HepG2 (cell line): Measurements from ENCODE around the gene TBC1D22A. TPM values are rescaled to one million over a fixed set of nuclear protein-coding genes. Genes with fewer than 3 reads are reported as not detected.

ENCODE experiments used
- ARNT2 ChIP-seq: sonication (generic); formaldehyde crosslinking; IDR thresholded peaks from 2 replicates; pipeline ENCODE4 v1.8.0; 2022; ENCODE audit warnings: mild to moderate bottlenecking, low read depth, missing genetic modification reagents, moderate library complexity
- CENPBD1 ChIP-seq: sonication (generic); formaldehyde crosslinking; IDR thresholded peaks from 2 replicates; pipeline ENCODE4 v1.8.0; 2022; ENCODE audit warnings: missing genetic modification reagents, low read depth, mild to moderate bottlenecking, borderline replicate concordance
- CENPX ChIP-seq: sonication (generic); formaldehyde crosslinking; IDR thresholded peaks from 2 replicates; pipeline ENCODE4 v1.9.0; 2021; ENCODE audit warnings: mild to moderate bottlenecking, missing genetic modification reagents, moderate library complexity
- ETV6 ChIP-seq: sonication (generic); formaldehyde crosslinking; conservative IDR thresholded peaks from 2 replicates; pipeline ENCODE4 v1.4.0; 2020; ENCODE audit warnings: missing genetic modification reagents
- HNRNPL ChIP-seq: fragments of 200-400 bp; formaldehyde crosslinking; IDR thresholded peaks from 2 replicates; pipeline ENCODE4 v1.6.1; 2017; ENCODE audit warnings: mild to moderate bottlenecking, low read depth, low read length
- MTA1 ChIP-seq: sonication (generic); formaldehyde crosslinking; IDR thresholded peaks from 2 replicates; pipeline ENCODE4 v1.4.0; 2020; ENCODE audit warnings: missing genetic modification reagents, mild to moderate bottlenecking, borderline replicate concordance
- MYPOP ChIP-seq: sonication (generic); formaldehyde crosslinking; IDR thresholded peaks from 2 replicates; pipeline ENCODE4 v1.8.1; 2023; ENCODE audit warnings: mild to moderate bottlenecking, moderate library complexity, missing genetic modification reagents
- NFYC ChIP-seq: IDR thresholded peaks from 2 replicates; pipeline ENCODE4 v1.6.1; 2016; ENCODE audit warnings: missing genetic modification reagents, missing compliant biosample characterization
- PPARG ChIP-seq: conservative IDR thresholded peaks from 2 replicates; pipeline ENCODE4 v1.6.1; 2016; ENCODE audit warnings: missing biosample characterization, missing genetic modification reagents
- RAD51 ChIP-seq: fragments of 450-650 bp; IDR thresholded peaks from 2 replicates; pipeline ENCODE4 v1.6.1; 2016; ENCODE audit warnings: borderline replicate concordance
- U2AF2 ChIP-seq: fragments of 200-400 bp; formaldehyde crosslinking; IDR thresholded peaks from 2 replicates; pipeline ENCODE4 v1.6.1; 2017; ENCODE audit warnings: low read depth, mild to moderate bottlenecking, low read length
- YY1 ChIP-seq: IDR thresholded peaks from 2 replicates; pipeline ENCODE4 v1.6.1; 2011; ENCODE audit warnings: low read length, low read depth, moderate library complexity, mild to moderate bottlenecking; ENCODE audit not compliant: insufficient read depth, insufficient replicate concordance
- ZNF451 ChIP-seq: sonication (generic); formaldehyde crosslinking; IDR thresholded peaks from 2 replicates; pipeline ENCODE4 v1.5.0; 2020; ENCODE audit warnings: mild to moderate bottlenecking, missing genetic modification reagents
- ZNF598 ChIP-seq: sonication (generic); formaldehyde crosslinking; IDR thresholded peaks from 2 replicates; pipeline ENCODE4 v1.5.1; 2020; ENCODE audit warnings: mild to moderate bottlenecking, missing genetic modification reagents, borderline replicate concordance
- ZNF629 ChIP-seq: sonication (generic); formaldehyde crosslinking; conservative IDR thresholded peaks from 2 replicates; pipeline ENCODE4 v1.5.0; 2020; ENCODE audit warnings: missing genetic modification reagents
- ZNF761 ChIP-seq: sonication (generic); formaldehyde crosslinking; conservative IDR thresholded peaks from 2 replicates; pipeline ENCODE4 v1.4.0; 2020; ENCODE audit warnings: mild to moderate bottlenecking, missing genetic modification reagents
- ZSCAN30 ChIP-seq: sonication (generic); formaldehyde crosslinking; IDR thresholded peaks from 2 replicates; pipeline ENCODE4 v1.5.0; 2020; ENCODE audit warnings: mild to moderate bottlenecking, missing genetic modification reagents
- ZSCAN5A ChIP-seq: sonication (generic); formaldehyde crosslinking; IDR thresholded peaks from 2 replicates; pipeline ENCODE4 v1.8.0; 2022; ENCODE audit warnings: mild to moderate bottlenecking, missing genetic modification reagents, borderline replicate concordance
- polyA plus RNA-seq, 8 experiments: library from polyadenylated mRNA; depleted of rRNA in 3 of 8; stranded (reverse) in 7 of 8; unstranded in 1 of 8; fragments of >200 nt; fragmentation: Illumina TruSeq in 4 of 8; extraction: Trizol in 4 of 8; gene quantifications; 2 replicates each; pipeline versions ENCODE4 v1.2.1 to v1.2.3, GENCODE V29; 2011 to 2016; ENCODE audit warnings: low read depth in 4 of 8, missing spikeins in 1 of 8, mixed read lengths in 1 of 8; ENCODE audit not compliant: insufficient read depth in 1 of 8
- total RNA-seq, 5 experiments: library from RNA; depleted of rRNA; stranded (reverse); fragments of >200 nt; fragmentation: Illumina TruSeq; extraction: Trizol; gene quantifications; 2 replicates each; pipeline ENCODE4 v1.2.3, GENCODE V29; 2016; ENCODE audit warnings: low read depth in 1 of 5
- TF ChIP-seq, protein P1 (sequence below): sonication (generic); formaldehyde crosslinking; IDR thresholded peaks from 2 replicates; pipeline ENCODE4 v1.5.0; 2020; ENCODE audit warnings: mild to moderate bottlenecking, low read depth, missing genetic modification reagents, borderline replicate concordance
- TF ChIP-seq, protein P2 (sequence below): sonication (generic); formaldehyde crosslinking; IDR thresholded peaks from 2 replicates; pipeline ENCODE4 v1.5.1; 2020; ENCODE audit warnings: mild to moderate bottlenecking, missing genetic modification reagents, borderline replicate concordance
- TF ChIP-seq, protein P3 (sequence below): sonication (generic); formaldehyde crosslinking; IDR thresholded peaks from 2 replicates; pipeline ENCODE4 v1.4.0; 2020; ENCODE audit warnings: mild to moderate bottlenecking, missing genetic modification reagents

Gene TBC1D22A
- total and polyA plus RNA-seq, 2 of the 13 experiments (the other 11 are each of a cell fraction or from before 2014, with no cell fraction given): 17.3 to 18.0 TPM

GRCh38 chr22:46935506-46936377 is 173.3 kb downstream of the TBC1D22A start (continued):
- TF ChIP-seq CENPX (CRISPR knock-in tag) (no peak), YY1 (peak; percentile 38), NFYC (peak; percentile 55; the same call in 1 of the 2 replicates), ZSCAN5A (CRISPR knock-in tag) (no peak), RAD51 (no peak), PPARG (CRISPR knock-in tag) (peak; percentile 87; the same call in 1 of the 2 replicates), ARNT2 (CRISPR knock-in tag) (no peak; the same call in none of the 2 replicates), ZNF761 (peak; percentile 68; the same call in 1 of the 2 replicates), U2AF2 (no peak; the same call in 1 of the 2 replicates), ZNF629 (CRISPR knock-in tag) (no peak; the same call in 1 of the 2 replicates), MYPOP (0 out of 2 replicates have a peak, but pooled peaks have one; percentile 50), MTA1 (peak; percentile 80; the same call in 1 of the 2 replicates), ZNF598 (CRISPR knock-in tag) (no peak; the same call in 1 of the 2 replicates), CENPBD1 (CRISPR knock-in tag) (no peak), ETV6 (CRISPR knock-in tag) (0 out of 2 replicates have a peak, but pooled peaks have one; percentile 32), ZSCAN30 (CRISPR knock-in tag) (no peak), HNRNPL (0 out of 2 replicates have a peak, but pooled peaks have one; percentile 57), ZNF451 (peak; percentile 41; the same call in 1 of the 2 replicates)
- TF ChIP-seq, protein P1, sequence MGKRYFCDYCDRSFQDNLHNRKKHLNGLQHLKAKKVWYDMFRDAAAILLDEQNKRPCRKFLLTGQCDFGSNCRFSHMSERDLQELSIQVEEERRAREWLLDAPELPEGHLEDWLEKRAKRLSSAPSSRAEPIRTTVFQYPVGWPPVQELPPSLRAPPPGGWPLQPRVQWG (CRISPR knock-in tag): no peak
- TF ChIP-seq, protein P2, sequence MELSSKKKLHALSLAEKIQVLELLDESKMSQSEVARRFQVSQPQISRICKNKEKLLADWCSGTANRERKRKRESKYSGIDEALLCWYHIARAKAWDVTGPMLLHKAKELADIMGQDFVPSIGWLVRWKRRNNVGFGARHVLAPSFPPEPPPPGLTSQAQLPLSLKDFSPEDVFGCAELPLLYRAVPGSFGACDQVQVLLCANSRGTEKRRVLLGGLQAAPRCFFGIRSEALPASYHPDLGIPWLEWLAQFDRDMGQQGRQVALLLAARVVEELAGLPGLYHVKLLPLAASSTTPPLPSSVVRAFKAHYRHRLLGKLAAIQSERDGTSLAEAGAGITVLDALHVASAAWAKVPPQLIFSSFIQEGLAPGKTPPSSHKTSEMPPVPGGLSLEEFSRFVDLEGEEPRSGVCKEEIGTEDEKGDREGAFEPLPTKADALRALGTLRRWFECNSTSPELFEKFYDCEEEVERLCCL (CRISPR knock-in tag): no peak
- TF ChIP-seq, protein P3, sequence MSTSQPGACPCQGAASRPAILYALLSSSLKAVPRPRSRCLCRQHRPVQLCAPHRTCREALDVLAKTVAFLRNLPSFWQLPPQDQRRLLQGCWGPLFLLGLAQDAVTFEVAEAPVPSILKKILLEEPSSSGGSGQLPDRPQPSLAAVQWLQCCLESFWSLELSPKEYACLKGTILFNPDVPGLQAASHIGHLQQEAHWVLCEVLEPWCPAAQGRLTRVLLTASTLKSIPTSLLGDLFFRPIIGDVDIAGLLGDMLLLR (CRISPR knock-in tag): no peak
